RWPE2 (cell line): Measurements from ENCODE around the gene ACSL1.
"Not testable (repeated sequence)": the region's sequence is repeated elsewhere in the genome, so short reads cannot be mapped to it uniquely, and the experiment has no call there.

Experiments used
- ATAC-seq: fragments of 200-7000 bp; cut with Tn5 transposase; 3 replicates; pipeline ENCODE4 v1.9.1; 2021; ENCODE audit warnings: low read depth
- DNase-seq: peaks from one replicate; pipeline ENCODE4 v3.0.0-alpha.2; 2020; ENCODE audit warnings: low spot score
- H3K27ac ChIP-seq: fragments of 450-650 bp; 2 replicates; pipeline ENCODE4 v1.5.1; 2017; ENCODE audit warnings: mild to moderate bottlenecking; ENCODE audit not compliant: poor library complexity, severe bottlenecking
- H3K27me3 ChIP-seq: fragments of 250-450 bp; sonication (Bioruptor Pico); 2 replicates; pipeline ENCODE4 v1.5.1; 2021; ENCODE audit warnings: mild to moderate bottlenecking, moderate library complexity; ENCODE audit not compliant: insufficient read depth, poor library complexity, severe bottlenecking
- H3K36me3 ChIP-seq: fragments of 250-450 bp; sonication (Bioruptor Pico); 2 replicates; pipeline ENCODE4 v1.5.1; 2020; ENCODE audit warnings: low read depth, mild to moderate bottlenecking, moderate library complexity
- H3K4me1 ChIP-seq: fragments of 250-450 bp; sonication (Bioruptor Pico); 2 replicates; pipeline ENCODE4 v1.5.1; 2021; ENCODE audit warnings: mild to moderate bottlenecking, moderate library complexity; ENCODE audit not compliant: insufficient read depth, poor library complexity, severe bottlenecking
- H3K4me3 ChIP-seq: fragments of 250-450 bp; sonication (Bioruptor Pico); 2 replicates; pipeline ENCODE4 v1.5.1; 2021; ENCODE audit warnings: mild to moderate bottlenecking, moderate library complexity; ENCODE audit not compliant: severe bottlenecking
- H3K9me3 ChIP-seq: fragments of 250-450 bp; sonication (Bioruptor Pico); 2 replicates; pipeline ENCODE4 v1.5.1; 2021; ENCODE audit warnings: mild to moderate bottlenecking, moderate library complexity; ENCODE audit not compliant: severe bottlenecking
- CTCF ChIP-seq: fragments of 450-650 bp; IDR thresholded peaks from one replicate; pipeline ENCODE4 v1.5.1; 2017; ENCODE audit warnings: mild to moderate bottlenecking, moderate library complexity; ENCODE audit not compliant: poor library complexity, severe bottlenecking

The ACSL1 gene

GRCh38 chr4:184747034-184747830, 78.5 kb downstream of the ACSL1 start:
- DNase-seq (no peak), ATAC-seq (no peak)
- Histone ChIP-seq H3K27me3 (no peaks in the 10 kb centered on the region), H3K36me3 (no peaks in the 10 kb centered on the region), H3K4me3 (no peak overlapping the region), H3K9me3 (no peaks in the 10 kb centered on the region), H3K4me1 (peaks cover 20% of the 10 kb centered on the region), H3K27ac (peak overlapping the region; percentile 46)
- no peak for TF ChIP-seq CTCF

GRCh38 chr4:184745831-184746795, 79.7 kb downstream of the ACSL1 start:
- H3K27ac ChIP-seq: peak overlapping the region; percentile 46
- ATAC-seq (peak; percentile 88), DNase-seq (no peak)
- H3K4me1 ChIP-seq: peaks cover 20% of the 10 kb centered on the region
- H3K36me3 ChIP-seq: no peaks in the 10 kb centered on the region
- no peak overlapping the region for H3K4me3 ChIP-seq
- peak; percentile 89 for TF ChIP-seq CTCF
- H3K27me3 ChIP-seq: no peaks in the 10 kb centered on the region
- H3K9me3 ChIP-seq: no peaks in the 10 kb centered on the region

- H3K4me1 ChIP-seq: peaks cover 20% of the 10 kb centered on the region
- no peaks in the 10 kb centered on the region for H3K36me3 ChIP-seq
- H3K27ac ChIP-seq: no peak overlapping the region
- H3K9me3 ChIP-seq: no peaks in the 10 kb centered on the region
- no peaks in the 10 kb centered on the region for H3K27me3 ChIP-seq
- H3K4me3 ChIP-seq: no peak overlapping the region
- no peak for TF ChIP-seq CTCF
- DNase-seq (no peak), ATAC-seq (no peak)
Observed at GRCh38 chr4:184744236-184744635, 81.5 kb downstream of the ACSL1 start.

GRCh38 chr4:184743650-184744049, 82.1 kb downstream of the ACSL1 start:
- no peak for ATAC-seq
- no peak overlapping the region for H3K27ac ChIP-seq
- TF ChIP-seq CTCF: no peak
- no peaks in the 10 kb centered on the region for H3K27me3 ChIP-seq
- no peaks in the 10 kb centered on the region for H3K36me3 ChIP-seq
- DNase-seq: no peak
- no peaks in the 10 kb centered on the region for H3K9me3 ChIP-seq
- peaks cover 18% of the 10 kb centered on the region for H3K4me1 ChIP-seq
- H3K4me3 ChIP-seq: no peak overlapping the region

GRCh38 chr4:184741651-184742050, 84.1 kb downstream of the ACSL1 start:
- DNase-seq, H3K27me3 ChIP-seq, H3K4me1 ChIP-seq, H3K27ac ChIP-seq, ATAC-seq, H3K9me3 ChIP-seq, H3K36me3 ChIP-seq, H3K4me3 ChIP-seq: not testable (repeated sequence)
